ENCODE results near the gene MINDY1.

The MINDY1 gene

DNA sequence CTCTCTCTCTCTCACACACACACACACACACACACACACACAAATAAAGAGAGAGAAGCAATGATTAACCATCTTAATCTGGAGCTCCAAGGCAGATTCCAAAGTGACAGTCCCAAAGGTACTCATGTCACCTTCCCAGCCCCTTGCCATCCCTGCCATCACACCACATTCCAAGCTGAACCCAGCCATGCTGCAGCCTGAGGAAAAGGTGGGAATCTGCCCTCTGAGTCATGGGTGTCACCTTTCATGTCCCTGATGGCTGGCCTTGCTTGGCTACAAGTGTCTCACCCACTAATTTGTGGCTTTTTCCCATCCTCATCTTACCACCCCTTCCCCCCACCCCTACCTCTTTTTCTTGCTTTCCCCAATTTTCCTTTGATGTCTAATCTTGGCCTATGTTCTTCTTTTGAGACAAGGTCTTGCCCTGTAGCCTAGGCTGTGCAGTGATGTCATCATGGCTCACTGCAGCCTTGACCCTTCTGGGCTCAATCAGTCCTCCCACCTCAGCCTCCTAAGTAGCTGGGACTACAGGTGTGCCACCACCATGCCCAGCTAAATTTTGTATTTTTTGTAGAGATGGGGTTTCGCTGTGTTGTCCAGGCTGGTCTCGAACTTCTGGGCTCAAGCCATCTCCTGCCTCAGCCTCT, 21.4 kb downstream of the MINDY1 start:
- DNase-seq (ENCODE audit: low spot score), result no peak

DNA sequence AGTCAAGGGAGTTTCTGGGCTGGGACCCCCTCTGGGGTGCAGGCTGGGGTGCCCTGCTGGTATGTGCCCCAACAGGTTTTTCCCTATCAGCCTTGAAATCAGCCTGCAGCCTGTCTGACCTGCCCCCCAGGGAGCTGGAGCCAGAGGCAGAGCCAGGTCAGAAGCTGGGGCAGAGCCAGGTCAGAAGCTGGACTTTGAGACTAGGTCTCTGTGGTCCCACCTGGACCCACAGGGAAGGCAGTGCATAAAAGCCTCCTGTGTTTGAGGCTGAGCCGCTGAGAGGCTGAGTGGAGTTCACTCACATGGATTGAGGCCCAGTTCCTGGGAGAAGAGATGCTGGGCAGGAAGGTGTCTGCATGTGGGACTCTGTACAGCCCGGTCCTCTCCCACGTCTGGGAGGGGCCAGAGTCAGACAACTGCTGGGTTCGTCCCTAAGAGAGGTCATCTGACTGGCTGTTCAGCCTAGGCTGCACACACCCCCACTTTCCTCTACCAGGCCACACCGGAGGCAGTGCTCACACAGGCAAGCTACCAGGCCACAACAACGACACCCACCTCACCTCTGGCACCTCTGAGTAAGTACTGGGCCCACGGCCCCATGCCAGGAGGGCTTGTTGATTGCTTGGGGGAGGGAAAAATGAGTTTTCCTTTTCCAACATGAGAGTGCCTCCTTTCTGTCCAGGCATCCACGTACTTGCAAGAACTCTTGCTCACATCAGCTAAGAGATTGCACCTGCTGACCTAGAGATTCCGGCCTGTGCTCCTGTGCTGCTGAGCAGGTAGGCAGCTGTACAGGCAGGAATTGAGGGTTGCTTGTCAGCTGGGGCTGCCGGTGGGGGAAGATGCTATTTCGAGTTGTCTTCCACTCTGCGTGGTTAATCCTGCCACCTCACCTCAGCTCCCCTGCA, 24.6 kb downstream of the MINDY1 start, which contains the start of gene ANXA9:
Gene ANXA9 (plus strand): TSS at position 488 of the 908 bp plus-strand sequence. CDS start 814 bp downstream, outside the sequence.
- no peak for DNase-seq (ENCODE audit: low spot score)

DNA sequence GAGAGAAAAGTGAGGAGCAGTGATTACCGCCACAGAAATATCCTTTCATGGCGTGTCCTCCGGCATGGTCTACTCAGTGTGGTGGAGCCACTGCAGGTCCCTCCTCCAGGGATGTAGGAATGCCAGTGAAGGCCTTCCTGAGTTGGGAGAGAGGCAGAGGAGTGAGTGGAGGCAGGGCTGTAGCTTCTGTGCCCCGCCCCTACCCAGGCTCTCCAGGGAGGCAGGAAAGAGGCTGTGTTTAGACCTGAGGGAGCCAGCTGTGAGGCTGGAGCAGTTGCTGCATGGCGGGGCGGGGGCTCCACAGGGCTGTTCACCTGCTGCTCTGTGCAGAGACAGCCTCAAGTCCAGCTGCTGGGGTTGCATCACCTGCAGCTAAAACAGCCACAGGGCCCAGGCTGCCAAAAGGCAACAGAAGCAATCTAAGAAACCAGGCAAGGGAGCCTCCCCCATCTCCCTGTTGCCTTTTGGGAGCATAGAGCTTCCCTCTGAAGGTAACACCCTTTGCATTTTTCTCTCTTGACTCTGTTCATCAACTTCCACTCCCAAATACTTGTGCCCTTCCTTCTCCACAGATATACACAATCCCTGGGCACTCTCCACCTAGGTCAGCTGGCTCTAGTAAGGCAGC, 25.4 kb downstream of the MINDY1 start:
- DNase-seq (ENCODE audit: low spot score), result peak; percentile 72

DNA sequence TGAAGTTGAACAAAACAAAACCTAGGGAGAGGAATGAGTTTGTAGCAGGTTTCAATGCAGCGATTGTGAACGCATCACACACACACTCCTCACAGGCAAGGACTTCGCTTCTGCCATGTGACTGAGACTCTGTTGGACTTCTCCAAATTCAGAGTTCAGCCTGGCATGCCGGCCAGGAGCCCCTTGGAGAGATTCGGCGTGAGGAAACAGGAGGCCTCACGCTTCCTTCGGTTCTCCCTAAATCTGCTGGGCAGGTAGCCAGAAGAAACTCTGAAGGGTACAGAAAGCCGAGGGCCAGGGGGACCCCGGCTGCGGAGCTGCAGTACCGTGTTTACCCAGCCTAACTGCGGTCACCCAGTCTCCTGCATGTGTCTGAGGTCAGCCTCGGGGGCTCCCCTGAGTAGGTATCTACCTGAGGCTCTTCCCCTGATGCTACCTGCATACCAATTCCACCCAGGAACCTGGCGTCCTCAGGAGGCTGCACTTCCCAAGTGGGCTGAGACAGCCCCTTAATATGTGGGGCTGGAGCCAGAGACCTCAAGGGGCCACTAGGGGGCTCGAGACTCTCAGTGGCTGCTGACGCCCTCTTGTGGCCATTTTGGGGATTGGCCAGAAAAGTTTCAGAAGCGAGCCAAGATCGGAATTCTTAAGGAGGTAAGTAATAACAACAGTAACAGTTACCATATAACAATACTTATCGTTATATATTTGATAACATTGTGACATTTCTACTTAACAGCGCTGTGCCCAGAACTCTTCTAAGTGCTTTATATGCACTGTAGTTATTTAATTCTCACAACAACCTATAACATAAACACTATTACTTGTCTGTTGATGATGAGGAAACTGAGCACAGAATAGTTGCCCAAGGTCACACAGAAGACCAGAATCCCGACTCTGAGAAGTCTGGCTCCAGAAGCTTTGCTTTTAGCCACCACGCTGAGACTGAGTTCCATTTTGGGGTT, 27.3 kb downstream of the MINDY1 start:
- peak; percentile 94 for DNase-seq (ENCODE audit: low spot score)

DNA sequence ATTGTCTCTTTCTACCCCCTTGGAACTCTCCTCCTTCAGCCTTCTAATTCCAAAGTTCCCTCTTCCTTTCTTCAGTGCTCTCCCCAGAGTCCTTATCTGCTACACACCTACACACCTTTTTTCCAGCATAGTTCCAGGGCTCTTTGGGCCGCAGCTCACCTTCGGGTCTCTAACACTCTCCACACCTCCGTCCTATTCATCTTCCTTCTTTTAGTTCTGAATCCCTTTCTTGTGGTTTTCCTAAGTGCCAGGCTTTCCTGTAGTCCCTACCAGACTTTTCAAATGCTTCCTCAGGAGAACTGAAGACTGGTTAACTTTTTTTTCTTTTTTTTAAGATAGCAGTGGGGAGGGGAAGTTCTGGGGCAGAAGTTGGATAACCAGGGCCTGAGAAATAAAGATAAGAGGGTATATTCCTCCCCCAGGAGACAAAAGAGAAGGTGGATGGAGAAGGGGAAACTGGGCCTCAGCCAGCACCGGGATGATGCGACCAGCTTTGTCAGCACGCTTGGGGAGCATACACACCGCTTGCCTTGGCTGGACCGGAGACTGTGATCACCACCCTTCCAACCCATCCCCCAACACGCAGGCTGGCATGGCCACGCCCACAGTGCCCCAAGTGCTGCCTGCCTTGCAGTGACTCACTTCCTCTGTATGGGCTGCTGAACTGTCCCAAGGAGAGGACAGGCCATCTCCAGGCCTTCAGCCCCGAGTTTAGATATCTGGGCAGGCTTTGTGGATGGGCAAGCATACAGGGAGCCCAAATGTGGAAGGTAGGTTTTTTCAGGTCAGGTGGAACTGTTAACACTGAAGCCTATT, 29.6 kb downstream of the MINDY1 start:
- peak; percentile 29 for DNase-seq (ENCODE audit: low spot score)

DNA sequence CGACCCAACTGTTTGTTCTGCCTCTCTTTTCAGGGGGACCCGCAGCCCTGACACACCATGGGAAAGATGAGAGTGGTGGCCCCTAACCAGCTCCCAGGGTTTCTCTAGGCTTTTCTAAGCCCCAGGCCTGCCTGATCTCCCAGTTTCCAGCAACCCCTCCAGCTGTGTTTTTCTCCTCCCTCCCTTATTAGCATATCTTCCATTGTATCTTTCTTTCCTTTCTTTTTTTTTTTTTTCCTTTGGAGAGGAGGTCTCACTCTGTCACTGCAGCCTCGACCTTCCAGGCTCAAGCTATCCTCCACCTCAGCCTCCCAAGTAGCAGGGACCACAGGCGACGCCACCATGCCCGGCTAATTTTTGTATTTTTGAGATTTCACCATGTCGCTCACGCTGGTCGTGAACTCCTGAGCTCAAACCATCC, 30.3 kb downstream of the MINDY1 start:
- peak; percentile 17 for DNase-seq (ENCODE audit: low spot score)

DNA sequence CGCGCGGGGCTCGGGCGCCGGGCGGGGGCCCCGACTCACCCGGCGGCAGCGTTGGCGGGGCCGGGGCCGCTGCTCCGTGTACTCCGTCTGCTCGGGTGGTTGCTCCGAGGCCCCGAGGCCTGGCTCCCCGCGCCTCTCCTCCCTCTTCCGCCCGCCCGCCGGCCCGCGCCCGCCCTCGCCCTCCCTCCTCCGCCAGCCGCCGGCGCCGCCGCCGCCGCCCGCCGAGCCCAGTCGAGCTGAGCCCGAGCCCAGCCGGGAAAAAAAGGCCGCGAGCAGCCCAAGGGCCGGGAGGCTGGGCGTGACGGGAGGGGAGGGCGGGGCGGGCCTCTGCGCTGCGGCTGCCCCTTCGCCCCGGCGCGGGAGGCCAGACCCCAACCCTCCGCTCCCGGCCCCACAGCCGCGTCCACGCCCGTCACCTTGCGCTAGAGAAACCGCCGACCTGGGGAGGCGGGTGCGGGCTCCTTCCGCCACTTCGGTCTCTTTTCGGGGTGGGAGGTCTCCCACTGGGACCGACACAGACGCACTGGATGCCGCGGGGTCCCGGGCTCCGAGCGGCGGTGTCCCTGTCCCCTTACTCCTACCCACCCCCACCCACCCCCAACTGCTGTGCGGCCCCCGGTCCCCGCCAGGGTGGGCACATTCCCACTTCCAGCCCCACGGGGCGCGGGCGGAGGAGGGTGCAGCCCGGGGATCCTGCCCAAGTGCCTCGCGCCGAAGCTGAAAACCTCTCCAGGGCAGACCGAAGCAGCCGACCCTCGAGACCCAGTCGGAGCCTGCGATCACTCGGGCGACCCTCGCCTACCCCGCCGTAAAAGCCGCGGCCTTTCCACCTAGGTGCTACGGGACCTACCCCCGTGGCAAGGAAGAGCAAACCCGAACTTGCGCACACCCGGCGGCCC, 31.9 kb downstream of the MINDY1 start, which contains the start of gene CERS2:
Gene CERS2 (minus strand): TSS at position 256 of the 899 bp plus-strand sequence. CDS start 5,745 bp downstream, outside the sequence.
- peak; percentile 96 for DNase-seq (ENCODE audit: low spot score)

DNA sequence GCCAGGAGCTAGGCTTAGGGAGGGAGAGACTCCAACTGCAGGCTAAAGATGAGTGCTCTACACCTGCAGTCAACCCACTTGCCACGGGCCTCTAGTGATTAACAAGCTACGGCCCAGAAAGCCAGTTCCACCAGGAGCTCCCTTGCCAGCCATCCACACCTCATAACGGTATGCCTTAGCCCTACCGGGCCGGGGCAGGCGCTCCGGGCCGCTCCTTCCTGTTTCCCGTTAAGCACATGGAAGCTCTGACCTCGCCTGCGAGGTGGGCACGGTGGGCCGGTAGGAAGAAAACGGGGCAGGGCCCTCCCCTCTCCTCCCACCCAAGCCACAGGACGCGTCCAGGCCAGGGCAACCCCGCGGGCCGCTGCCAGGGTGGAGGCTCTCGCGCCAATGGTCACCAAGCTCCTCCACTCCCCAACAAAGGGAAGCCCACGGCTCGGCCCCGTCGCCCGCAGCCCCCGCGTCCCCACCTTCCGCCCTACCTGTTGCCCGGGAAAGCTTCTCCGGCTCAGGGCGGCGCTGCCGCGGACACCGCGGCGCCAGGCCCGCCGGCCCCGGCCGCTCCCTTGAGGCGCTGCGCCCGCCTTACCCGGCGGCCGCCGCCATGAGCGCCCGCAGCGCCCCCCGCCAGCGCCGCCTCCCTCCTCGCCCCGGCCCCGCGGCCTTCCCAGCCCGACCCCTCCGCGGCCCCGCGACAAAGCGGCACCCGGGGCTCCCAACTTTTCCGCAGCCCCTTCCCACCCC, 32.7 kb downstream of the MINDY1 start:
- peak; percentile 87 for DNase-seq (ENCODE audit: low spot score)

DNA sequence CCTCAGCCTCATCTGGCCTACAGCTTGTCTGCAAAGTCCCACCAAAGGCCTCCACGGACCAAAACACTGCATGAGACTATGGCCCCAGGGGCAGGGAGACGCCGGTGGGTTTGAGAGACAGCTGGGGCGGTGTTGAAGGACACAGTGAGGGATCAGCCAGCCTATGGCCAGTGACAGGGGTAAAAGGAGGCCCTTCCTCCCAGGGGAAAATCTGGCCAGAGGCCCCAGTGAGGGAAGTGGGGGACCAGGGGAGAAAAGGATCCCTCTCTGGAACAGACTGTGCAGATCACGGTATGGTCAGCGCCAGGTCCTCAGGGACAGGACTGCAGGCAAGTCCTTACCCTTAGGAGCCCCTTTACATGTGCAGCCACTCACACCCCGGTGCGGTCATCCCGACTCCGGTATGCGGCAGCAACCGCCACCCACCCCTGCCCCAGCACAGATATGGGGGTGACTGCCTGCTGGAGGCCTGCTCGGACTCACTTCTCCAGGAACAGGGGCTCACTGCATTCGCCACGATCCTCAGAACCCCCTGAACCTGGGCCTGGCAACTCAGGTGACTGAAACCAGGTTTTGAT, 33.4 kb downstream of the MINDY1 start:
- DNase-seq (ENCODE audit: low spot score), result peak; percentile 42

DNA sequence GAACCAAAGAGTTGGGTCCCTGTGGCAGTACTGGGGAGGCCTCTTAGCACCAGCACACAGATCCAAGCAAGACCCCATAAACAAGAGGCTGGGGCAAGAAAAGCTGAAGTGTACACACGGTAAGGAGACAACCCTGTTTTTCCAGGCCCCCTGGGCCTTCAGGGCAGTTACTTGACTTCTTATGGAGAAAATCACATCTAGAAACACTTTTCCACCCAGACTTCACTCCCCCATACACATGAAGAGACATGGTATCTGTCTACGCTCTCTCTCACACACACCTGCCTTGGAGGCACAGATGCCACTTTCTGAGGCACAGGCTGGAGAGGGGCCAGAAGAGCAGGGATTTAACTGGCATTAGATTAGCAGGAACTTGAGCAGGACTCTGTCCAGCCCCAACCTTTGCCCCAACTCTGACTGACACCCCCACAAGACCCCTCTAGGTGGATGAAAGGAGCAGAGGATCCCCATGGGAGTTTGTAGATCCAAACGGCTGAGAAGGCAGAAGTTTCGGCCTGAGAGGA, 34.2 kb downstream of the MINDY1 start:
- peak; percentile 41 for DNase-seq (ENCODE audit: low spot score)

DNA sequence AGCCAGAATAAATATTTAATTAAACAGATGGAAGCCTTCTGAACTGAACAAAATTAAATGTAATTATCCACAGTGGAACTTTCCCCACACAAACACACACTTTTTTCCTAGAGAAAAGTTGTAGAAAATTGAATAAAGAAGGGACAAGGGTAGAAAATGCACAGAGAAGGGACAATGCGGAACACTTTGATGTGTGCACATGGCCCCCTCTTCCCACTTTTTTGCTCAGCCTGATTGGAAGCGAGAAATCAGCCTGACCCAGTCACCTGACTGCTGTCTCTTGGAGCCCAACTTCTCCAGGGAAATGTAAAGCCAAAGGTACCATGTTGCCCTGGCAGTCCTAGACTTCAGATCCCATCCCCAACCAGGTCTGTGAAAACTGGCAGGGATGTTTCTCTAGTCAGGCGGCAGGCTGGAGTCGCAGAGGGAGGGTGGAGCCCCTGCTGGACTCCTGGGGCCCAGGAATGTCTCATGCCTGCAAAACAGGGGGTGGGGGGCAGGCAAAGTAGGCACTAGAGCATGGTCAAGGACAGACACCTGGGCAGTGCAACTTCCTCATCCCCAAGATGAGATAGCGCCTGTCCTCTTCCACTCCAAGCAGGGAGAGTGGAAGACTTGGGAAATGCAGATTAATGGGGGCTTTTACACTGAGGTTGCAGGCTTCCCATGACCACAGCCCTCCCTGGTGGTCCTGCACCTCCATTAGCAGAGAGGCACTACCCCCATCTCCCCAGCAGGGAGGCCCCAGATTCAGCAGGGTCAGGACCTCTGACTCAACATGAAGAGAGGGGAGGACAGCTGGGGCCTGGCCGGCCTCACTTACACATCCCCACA, 34.9 kb downstream of the MINDY1 start:
- peak; percentile 37 for DNase-seq (ENCODE audit: low spot score)

DNA sequence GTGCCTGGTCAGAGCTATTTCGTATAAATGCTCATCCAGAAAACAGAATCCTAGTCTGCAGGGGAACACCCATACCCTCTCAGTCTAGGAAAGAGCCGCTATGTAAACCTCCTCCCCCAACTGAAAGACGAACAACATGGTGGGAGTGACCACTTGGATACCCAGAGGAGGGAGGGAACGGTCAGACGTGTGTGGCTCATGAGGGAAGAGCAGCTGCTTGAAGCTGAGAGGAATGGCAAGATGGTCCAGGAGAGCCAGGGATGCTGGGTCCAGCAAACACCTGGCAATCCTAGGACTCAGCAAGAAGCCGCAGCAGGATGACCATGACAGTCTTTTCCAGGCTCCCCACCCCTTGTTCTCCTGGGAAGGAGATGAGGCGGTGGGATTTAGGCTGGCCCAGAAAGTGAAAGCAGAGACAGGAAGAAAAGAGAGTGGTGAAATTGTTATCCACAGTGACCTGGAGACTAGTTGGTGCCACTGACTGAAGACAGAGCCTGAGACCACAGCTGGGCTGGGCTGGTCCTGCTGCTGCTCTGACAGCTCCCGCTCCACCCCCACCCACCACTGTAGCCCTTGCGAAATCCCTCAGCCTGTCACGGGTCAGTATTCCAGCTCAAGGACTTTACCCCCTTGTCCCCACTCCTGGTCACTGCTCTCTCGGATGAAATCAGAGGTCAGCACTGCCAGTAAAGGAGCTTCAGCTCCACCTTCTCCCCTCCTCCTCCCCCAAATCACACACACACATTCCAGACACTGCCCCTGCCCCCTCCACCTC, 35.7 kb downstream of the MINDY1 start:
- DNase-seq (ENCODE audit: low spot score), result peak; percentile 37

DNA sequence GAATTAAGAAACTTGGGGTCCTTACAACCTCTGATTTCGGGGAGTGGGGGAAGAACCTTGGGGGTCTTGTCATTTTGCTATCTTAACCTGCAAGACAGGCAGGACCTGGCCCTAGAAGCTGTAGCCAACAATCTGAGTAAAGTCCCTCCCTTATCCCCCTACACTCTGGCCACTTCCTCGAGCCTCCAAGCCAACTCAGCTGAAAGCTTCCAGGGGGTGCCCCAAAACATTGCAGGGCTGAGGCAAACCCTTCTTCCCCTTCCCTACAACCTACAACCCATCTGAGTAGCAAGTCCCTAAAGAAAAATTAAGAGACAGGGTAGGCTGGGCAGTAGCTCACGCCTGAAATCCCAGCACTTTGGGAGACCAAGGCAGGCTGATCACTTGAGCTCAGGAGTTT, 37.1 kb downstream of the MINDY1 start:
- DNase-seq (ENCODE audit: low spot score), result no peak

DNA sequence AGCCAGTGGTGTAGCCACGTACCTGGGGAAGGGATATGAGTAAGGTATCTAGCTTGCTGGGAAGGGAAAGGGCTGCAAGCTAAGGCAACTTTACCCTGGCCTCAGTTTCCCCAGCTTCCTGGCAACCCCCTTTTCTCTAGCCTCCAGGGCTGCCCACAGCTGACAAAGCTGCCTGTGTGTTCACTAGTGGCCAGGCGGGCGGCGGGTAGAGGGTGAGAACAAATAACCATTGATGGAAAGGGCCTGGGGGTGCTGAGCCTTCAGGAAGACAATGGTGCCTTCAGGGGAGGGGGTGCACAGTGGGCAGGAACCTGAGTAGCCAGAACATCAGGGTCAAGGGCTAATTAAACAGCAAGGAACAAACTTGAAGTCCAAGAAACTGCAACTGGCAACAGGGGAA, 38.2 kb downstream of the MINDY1 start:
- no peak for DNase-seq (ENCODE audit: low spot score)

DNA sequence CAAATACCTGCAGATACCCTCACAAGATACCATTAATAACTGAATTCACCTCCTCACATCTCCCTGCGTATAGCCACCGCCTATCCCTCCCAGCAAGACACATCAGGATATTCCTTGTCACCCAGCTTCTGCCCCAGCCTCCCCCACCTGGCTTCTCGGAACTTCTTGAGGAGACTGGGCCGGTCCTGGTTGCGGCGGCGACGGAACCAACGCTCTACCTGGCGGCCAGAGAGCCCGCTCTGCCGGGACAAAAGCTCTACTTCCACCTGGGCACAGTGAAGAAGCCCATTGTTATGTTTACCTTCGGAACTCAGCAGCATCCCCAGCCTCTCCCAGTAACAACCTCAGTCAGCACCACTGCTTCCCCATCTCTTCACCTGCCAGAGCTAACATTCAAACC, 38.8 kb downstream of the MINDY1 start:
- no peak for DNase-seq (ENCODE audit: low spot score)

DNA sequence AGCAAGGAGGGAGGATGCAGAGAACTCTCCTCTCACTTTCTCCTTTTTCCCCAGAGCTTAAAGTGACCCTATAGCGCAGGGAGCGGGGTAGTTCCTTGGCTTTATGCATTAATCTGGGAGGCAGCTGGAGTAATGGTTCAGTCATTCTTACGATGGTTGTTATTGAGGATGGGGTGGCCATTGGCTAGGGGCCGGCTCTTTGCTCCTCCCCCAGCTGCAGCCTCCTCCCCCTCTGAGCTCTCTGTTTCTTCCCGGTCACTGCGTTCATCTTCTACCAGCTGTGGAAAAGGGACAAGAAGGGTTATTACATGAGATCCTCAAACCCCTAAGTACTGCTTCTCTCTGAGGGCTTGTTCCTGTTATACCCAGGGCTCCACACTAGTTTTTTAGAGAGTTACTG, 40.7 kb downstream of the MINDY1 start:
- DNase-seq (ENCODE audit: low spot score), result no peak

Measured in D341Med (cell line).